Keratinocyte (primary cell): ENCODE measurements around the gene HSFX2.
"Not testable (repeated sequence)": the region's sequence is repeated elsewhere in the genome, so short reads cannot be mapped to it uniquely, and the experiment has no call there.

Source experiments
- EZH2 ChIP-seq: IDR thresholded peaks from one replicate; pipeline ENCODE4 v1.6.1; 2012; ENCODE audit warnings: inconsistent platforms, mild to moderate bottlenecking, low read length, moderate library complexity
- TF ChIP-seq, protein P1 (sequence below), 3 experiments: IDR thresholded peaks in 1 of 3; conservative IDR thresholded peaks in 1 of 3; optimal IDR thresholded peaks in 1 of 3; 2 replicates in 2 of 3; 3 replicates in 1 of 3; pipeline versions ENCODE3 to v1.5.1; 2011; ENCODE audit warnings: low read length in 3 of 3, mild to moderate bottlenecking in 3 of 3, moderate library complexity in 2 of 3, control low read depth in 1 of 3, inconsistent platforms in 1 of 3; ENCODE audit not compliant: insufficient read depth in 2 of 3; ENCODE audit errors: extremely low read depth in 1 of 3

DNA sequence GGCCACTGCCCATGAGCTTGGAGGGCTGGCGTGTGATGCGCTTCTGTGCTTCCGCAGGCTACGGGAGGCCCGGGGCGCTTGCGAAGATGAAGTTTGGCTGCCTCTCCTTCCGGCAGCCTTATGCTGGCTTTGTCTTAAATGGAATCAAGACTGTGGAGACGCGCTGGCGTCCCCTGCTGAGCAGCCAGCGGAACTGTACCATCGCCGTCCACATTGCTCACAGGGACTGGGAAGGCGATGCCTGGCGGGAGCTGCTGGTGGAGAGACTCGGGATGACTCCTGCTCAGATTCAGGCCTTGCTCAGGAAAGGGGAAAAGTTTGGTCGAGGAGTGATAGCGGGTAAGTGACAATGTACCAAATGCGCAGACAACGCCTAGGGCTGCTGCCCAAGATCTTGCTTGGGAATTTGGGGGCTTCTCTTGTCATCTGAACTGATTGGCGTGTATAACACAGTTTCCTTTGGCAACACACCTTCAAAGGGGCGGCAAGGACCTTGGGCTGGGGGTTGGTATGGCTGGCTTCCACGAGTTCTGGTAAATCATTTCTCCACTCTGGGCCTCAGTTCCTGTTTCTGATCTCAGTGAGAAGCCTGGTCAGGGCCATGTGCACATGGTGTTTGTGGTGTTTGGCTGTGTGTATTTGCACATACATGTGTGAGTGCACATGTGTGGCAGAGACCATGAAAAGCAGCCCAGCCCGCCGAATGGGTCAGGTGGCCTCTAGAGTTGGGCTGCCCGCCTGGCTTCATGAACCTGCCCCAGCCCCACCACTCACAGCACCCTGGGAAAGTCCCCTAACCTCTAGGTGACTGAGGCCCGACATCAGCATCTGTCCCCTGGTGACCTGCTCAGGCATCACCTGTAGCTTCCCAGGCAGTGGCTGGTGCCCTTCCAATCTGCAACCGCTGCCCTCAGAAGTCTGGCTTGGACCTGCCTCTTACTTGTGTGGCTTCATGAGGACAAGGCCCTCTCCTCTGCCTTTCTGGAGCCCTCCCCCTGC, 49.3 kb downstream of the HSFX2 start:
- TF ChIP-seq, protein P1, sequence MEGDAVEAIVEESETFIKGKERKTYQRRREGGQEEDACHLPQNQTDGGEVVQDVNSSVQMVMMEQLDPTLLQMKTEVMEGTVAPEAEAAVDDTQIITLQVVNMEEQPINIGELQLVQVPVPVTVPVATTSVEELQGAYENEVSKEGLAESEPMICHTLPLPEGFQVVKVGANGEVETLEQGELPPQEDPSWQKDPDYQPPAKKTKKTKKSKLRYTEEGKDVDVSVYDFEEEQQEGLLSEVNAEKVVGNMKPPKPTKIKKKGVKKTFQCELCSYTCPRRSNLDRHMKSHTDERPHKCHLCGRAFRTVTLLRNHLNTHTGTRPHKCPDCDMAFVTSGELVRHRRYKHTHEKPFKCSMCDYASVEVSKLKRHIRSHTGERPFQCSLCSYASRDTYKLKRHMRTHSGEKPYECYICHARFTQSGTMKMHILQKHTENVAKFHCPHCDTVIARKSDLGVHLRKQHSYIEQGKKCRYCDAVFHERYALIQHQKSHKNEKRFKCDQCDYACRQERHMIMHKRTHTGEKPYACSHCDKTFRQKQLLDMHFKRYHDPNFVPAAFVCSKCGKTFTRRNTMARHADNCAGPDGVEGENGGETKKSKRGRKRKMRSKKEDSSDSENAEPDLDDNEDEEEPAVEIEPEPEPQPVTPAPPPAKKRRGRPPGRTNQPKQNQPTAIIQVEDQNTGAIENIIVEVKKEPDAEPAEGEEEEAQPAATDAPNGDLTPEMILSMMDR (optimal IDR thresholded peaks at IDR 0.05 in 1 of 3, IDR thresholded peaks at IDR 0.05 in 1 of 3, conservative IDR thresholded peaks at IDR 0.05 in 1 of 3; ENCODE audit: extremely low read depth in 1 of 3, insufficient read depth in 2 of 3, low read length in 3 of 3), result not testable (repeated sequence)
- TF ChIP-seq EZH2, result not testable (repeated sequence)
